ENCODE measurements around the gene OR52I1. TPM values are rescaled to one million over a fixed set of nuclear protein-coding genes. Genes with fewer than 3 reads are reported as not detected.

Gene OR52I1
- total RNA-seq, 1 donor from 2014 or later: not detected

DNA sequence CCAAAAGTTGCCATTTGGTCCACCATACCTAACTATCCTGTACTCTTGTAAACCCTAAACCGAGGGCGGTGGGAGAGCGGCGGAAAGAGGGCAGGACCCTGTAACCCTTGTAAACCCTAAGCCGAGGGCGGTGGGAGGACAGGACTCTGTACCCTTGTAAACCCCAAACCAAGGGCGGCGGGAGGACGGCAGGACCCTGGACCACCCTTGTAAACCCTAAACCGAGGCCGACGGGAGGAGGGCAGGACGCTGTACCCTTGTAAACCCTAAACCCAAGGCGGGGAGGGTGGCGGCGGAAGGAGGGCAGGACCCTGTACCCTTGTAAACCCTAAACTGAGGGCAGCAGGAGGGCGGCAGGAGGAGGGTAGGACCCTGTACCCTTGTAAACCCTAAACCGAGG, 24.8 kb upstream of the OR52I1 start:
- H3K4me2 ChIP-seq (ENCODE audit: low read length): no peak overlapping the region
- no peak overlapping the region for H3K4me3 Mint-ChIP-seq (ENCODE audit: unreplicated experiment)

DNA sequence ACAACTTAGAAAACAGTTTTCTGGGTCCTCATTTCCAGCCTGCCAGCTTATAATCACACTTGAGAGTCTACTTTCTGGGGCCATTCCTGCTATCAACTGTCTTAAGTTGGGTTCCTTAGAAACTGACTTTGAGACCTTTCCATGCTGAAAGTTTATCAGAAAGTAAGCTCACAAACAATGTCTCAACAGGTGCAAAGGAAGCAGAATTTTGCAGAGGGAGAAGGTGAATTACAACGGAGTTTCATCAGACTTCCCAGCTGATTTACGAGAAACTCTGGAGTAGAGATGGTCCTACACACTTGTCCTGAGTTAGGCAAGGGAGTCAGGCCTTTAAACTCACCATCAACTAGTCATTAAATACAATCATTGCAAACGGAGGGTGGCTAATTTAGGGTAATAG, 17.0 kb upstream of the OR52I1 start:
- no peak overlapping the region for H3K4me2 ChIP-seq (ENCODE audit: low read length)
- Mint-ChIP-seq H3K27me3 (ENCODE audit: low read depth, unreplicated experiment) (peaks cover 7% of the 10 kb centered on the region), H3K9me3 (ENCODE audit: unreplicated experiment) (peaks cover 1% of the 10 kb centered on the region), H3K27ac (ENCODE audit: unreplicated experiment) (no peak overlapping the region), H3K36me3 (ENCODE audit: low read depth, unreplicated experiment) (no peaks in the 10 kb centered on the region), H3K4me1 (ENCODE audit: low read depth, unreplicated experiment) (no peaks in the 10 kb centered on the region), H3K4me3 (ENCODE audit: unreplicated experiment) (no peak overlapping the region)
- no peak overlapping the region for H3K4me3 ChIP-seq (ENCODE audit: insufficient read depth, low read depth, low read length)
- no peak overlapping the region for H3K9ac ChIP-seq (ENCODE audit: low read length)
- DNase-seq (ENCODE audit: low read depth): no peak
- no peaks in the 10 kb centered on the region for H3K4me1 ChIP-seq (ENCODE audit: insufficient read depth, low read length)
- TF ChIP-seq EZH2 (IDR thresholded peaks at IDR 0.05; ENCODE audit: insufficient read depth, low read length): no peak
- TF ChIP-seq, protein P1, sequence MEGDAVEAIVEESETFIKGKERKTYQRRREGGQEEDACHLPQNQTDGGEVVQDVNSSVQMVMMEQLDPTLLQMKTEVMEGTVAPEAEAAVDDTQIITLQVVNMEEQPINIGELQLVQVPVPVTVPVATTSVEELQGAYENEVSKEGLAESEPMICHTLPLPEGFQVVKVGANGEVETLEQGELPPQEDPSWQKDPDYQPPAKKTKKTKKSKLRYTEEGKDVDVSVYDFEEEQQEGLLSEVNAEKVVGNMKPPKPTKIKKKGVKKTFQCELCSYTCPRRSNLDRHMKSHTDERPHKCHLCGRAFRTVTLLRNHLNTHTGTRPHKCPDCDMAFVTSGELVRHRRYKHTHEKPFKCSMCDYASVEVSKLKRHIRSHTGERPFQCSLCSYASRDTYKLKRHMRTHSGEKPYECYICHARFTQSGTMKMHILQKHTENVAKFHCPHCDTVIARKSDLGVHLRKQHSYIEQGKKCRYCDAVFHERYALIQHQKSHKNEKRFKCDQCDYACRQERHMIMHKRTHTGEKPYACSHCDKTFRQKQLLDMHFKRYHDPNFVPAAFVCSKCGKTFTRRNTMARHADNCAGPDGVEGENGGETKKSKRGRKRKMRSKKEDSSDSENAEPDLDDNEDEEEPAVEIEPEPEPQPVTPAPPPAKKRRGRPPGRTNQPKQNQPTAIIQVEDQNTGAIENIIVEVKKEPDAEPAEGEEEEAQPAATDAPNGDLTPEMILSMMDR (IDR thresholded peaks at IDR 0.05; ENCODE audit: insufficient read depth, low read depth, low read length): no peak
- no peak for FAIRE-seq
- H4K20me1 ChIP-seq (ENCODE audit: insufficient read depth, low read length): no peaks in the 10 kb centered on the region
- no peaks in the 10 kb centered on the region for H3K79me2 ChIP-seq (ENCODE audit: insufficient read depth, low read length)
- no peak overlapping the region for H3K27ac ChIP-seq (ENCODE audit: low read depth, low read length)
- H3K36me3 ChIP-seq (ENCODE audit: insufficient read depth, low read length): no peaks in the 10 kb centered on the region
- H3K27me3 ChIP-seq (ENCODE audit: insufficient read depth, low read length): no peaks in the 10 kb centered on the region
- H2AFZ ChIP-seq (ENCODE audit: low read depth, low read length): no peak overlapping the region
- no peaks in the 10 kb centered on the region for H3K9me3 ChIP-seq (ENCODE audit: insufficient read depth, low read depth, low read length)

More for the DNA sequence above, 24.8 kb upstream of the OR52I1 start:
- peaks cover 9% of the 10 kb centered on the region for H3K9me3 Mint-ChIP-seq (ENCODE audit: unreplicated experiment)
- Histone ChIP-seq H3K9ac (ENCODE audit: low read length) (no peak overlapping the region), H3K4me1 (ENCODE audit: insufficient read depth, low read length) (no peaks in the 10 kb centered on the region), H3K27ac (ENCODE audit: low read depth, low read length) (no peak overlapping the region), H3K4me3 (ENCODE audit: insufficient read depth, low read depth, low read length) (no peak overlapping the region), H3K27me3 (ENCODE audit: insufficient read depth, low read length) (no peaks in the 10 kb centered on the region), H3K9me3 (ENCODE audit: insufficient read depth, low read depth, low read length) (no peaks in the 10 kb centered on the region), H3K36me3 (ENCODE audit: insufficient read depth, low read length) (no peaks in the 10 kb centered on the region), H2AFZ (ENCODE audit: low read depth, low read length) (no peak overlapping the region), H4K20me1 (ENCODE audit: insufficient read depth, low read length) (no peaks in the 10 kb centered on the region), H3K79me2 (ENCODE audit: insufficient read depth, low read length) (no peaks in the 10 kb centered on the region)
- H3K4me1 Mint-ChIP-seq (ENCODE audit: low read depth, unreplicated experiment): no peaks in the 10 kb centered on the region
- FAIRE-seq (no peak), DNase-seq (ENCODE audit: low read depth) (no peak)
- H3K27me3 Mint-ChIP-seq (ENCODE audit: low read depth, unreplicated experiment): no peaks in the 10 kb centered on the region
- no peak overlapping the region for H3K27ac Mint-ChIP-seq (ENCODE audit: unreplicated experiment)
- TF ChIP-seq, protein P1 (IDR thresholded peaks at IDR 0.05; ENCODE audit: insufficient read depth, low read depth, low read length): no peak
- H3K36me3 Mint-ChIP-seq (ENCODE audit: low read depth, unreplicated experiment): no peaks in the 10 kb centered on the region

DNA sequence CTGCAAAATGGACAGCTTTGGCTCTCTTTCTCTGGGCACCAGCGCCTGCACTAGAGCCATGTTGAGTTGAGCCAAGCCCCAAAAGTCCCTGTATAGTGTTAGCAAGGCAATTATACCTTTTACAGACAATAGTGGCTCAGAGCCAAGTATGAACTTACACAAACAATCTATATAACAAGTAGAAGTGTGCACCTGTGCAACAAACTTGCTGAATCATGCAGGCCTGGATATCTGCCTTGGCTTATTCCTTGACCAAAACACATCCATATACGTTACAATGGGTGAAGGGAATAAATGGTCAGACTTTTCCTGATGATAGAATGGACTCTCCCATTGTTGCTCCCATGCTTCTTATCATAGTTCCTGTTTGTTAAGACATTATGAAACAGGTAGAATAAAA, 16.1 kb upstream of the OR52I1 start:
- no peaks in the 10 kb centered on the region for H3K4me1 Mint-ChIP-seq (ENCODE audit: low read depth, unreplicated experiment)
- peaks cover 2% of the 10 kb centered on the region for H3K9me3 Mint-ChIP-seq (ENCODE audit: unreplicated experiment)
- H3K4me3 Mint-ChIP-seq (ENCODE audit: unreplicated experiment): no peak overlapping the region
- Histone ChIP-seq H3K4me2 (ENCODE audit: low read length) (no peak overlapping the region), H3K27me3 (ENCODE audit: insufficient read depth, low read length) (no peaks in the 10 kb centered on the region), H3K79me2 (ENCODE audit: insufficient read depth, low read length) (no peaks in the 10 kb centered on the region), H3K9me3 (ENCODE audit: insufficient read depth, low read depth, low read length) (no peaks in the 10 kb centered on the region), H3K27ac (ENCODE audit: low read depth, low read length) (no peak overlapping the region), H3K9ac (ENCODE audit: low read length) (no peak overlapping the region), H3K4me1 (ENCODE audit: insufficient read depth, low read length) (no peaks in the 10 kb centered on the region), H3K4me3 (ENCODE audit: insufficient read depth, low read depth, low read length) (no peak overlapping the region), H4K20me1 (ENCODE audit: insufficient read depth, low read length) (no peaks in the 10 kb centered on the region), H3K36me3 (ENCODE audit: insufficient read depth, low read length) (no peaks in the 10 kb centered on the region), H2AFZ (ENCODE audit: low read depth, low read length) (no peak overlapping the region)
- FAIRE-seq (no peak), DNase-seq (ENCODE audit: low read depth) (no peak)
- TF ChIP-seq, protein P1 (IDR thresholded peaks at IDR 0.05; ENCODE audit: insufficient read depth, low read depth, low read length): no peak
- TF ChIP-seq EZH2 (IDR thresholded peaks at IDR 0.05; ENCODE audit: insufficient read depth, low read length): no peak
- peaks cover 8% of the 10 kb centered on the region for H3K27me3 Mint-ChIP-seq (ENCODE audit: low read depth, unreplicated experiment)
- H3K36me3 Mint-ChIP-seq (ENCODE audit: low read depth, unreplicated experiment): no peaks in the 10 kb centered on the region
- no peak overlapping the region for H3K27ac Mint-ChIP-seq (ENCODE audit: unreplicated experiment)

All from astrocyte (in vitro differentiated cells and primary cell).